Uterus (tissue), 2 donors: ENCODE results near the gene FMO3.

Experiments used
- POLR2A ChIP-seq, 2 donors: fragments of 450-650 bp; IDR thresholded peaks; one replicate each; pipeline ENCODE4 v1.6.1; 2016; ENCODE audit warnings: antibody characterized with exemption in 2 of 2, mild to moderate bottlenecking in 1 of 2, moderate library complexity in 1 of 2
- TF ChIP-seq, protein P1 (sequence below), 4 experiments: fragments of 200-600 bp in 2 of 4; fragments of 450-650 bp in 2 of 4; sonication (generic) in 2 of 4; IDR thresholded peaks; one replicate each; pipeline ENCODE4 v1.5.1; 2016 to 2019; ENCODE audit warnings: antibody characterized with exemption in 4 of 4, mild to moderate bottlenecking in 2 of 4, moderate library complexity in 1 of 4

DNA sequence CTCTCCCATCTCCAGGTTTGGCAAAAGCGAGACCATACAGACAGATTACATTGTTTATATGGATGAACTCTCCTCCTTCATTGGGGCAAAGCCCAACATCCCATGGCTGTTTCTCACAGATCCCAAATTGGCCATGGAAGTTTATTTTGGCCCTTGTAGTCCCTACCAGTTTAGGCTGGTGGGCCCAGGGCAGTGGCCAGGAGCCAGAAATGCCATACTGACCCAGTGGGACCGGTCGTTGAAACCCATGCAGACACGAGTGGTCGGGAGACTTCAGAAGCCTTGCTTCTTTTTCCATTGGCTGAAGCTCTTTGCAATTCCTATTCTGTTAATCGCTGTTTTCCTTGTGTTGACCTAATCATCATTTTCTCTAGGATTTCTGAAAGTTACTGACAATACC, 26.4 kb downstream of the FMO3 start:
- TF ChIP-seq, protein P1, sequence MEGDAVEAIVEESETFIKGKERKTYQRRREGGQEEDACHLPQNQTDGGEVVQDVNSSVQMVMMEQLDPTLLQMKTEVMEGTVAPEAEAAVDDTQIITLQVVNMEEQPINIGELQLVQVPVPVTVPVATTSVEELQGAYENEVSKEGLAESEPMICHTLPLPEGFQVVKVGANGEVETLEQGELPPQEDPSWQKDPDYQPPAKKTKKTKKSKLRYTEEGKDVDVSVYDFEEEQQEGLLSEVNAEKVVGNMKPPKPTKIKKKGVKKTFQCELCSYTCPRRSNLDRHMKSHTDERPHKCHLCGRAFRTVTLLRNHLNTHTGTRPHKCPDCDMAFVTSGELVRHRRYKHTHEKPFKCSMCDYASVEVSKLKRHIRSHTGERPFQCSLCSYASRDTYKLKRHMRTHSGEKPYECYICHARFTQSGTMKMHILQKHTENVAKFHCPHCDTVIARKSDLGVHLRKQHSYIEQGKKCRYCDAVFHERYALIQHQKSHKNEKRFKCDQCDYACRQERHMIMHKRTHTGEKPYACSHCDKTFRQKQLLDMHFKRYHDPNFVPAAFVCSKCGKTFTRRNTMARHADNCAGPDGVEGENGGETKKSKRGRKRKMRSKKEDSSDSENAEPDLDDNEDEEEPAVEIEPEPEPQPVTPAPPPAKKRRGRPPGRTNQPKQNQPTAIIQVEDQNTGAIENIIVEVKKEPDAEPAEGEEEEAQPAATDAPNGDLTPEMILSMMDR (IDR thresholded peaks at IDR 0.05): no peak
- TF ChIP-seq POLR2A (IDR thresholded peaks at IDR 0.05): no peak
